NK-92 (cell line): ENCODE data around the gene INIP.
"Not testable (repeated sequence)": the region's sequence is repeated elsewhere in the genome, so short reads cannot be mapped to it uniquely, and the experiment has no call there.

Source experiments
- DNase-seq: peaks from one replicate; lab custom pipeline; 2025; ENCODE audit not compliant: unreplicated experiment; lab: John Stamatoyannopoulos, UW

INIP gene

DNA sequence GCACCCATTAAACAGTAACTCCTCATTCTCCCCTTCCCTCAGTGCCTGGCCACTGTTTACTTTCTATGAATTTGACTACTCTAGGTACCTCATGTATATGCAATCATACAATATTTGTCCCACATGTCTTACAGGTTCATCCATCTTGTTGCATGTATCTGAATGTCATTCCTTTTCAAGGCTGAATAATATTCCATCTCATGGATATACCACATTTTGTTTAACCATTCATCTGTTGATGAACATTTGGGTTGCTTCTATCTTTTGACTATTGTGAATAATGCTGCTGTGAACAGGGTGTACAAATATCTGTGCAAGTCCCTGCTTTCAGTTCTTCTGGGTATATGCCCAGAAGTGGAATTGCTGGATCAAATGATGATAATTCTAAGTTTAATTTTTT is 40.9 kb downstream of the INIP start:
- DNase-seq = no peak

DNA sequence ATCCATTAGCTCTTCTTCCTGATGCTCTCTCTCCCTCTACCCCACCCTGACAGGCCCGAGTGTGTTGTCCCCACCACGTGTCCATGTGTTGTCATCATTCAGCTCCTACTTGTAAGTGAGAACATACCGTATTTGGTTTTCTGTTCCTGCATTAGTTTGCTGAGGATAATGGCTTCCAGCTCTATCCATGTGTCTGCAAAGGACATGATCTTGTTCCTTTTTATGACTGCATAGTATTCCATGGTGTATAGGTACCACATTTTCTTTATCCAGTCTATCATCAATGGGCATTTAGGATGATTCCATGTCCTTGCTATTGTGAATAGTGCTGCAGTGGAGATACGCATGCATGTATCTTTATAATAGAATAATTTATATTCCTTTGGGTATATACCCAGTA is 44.7 kb downstream of the INIP start:
- not testable (repeated sequence) for DNase-seq

DNA sequence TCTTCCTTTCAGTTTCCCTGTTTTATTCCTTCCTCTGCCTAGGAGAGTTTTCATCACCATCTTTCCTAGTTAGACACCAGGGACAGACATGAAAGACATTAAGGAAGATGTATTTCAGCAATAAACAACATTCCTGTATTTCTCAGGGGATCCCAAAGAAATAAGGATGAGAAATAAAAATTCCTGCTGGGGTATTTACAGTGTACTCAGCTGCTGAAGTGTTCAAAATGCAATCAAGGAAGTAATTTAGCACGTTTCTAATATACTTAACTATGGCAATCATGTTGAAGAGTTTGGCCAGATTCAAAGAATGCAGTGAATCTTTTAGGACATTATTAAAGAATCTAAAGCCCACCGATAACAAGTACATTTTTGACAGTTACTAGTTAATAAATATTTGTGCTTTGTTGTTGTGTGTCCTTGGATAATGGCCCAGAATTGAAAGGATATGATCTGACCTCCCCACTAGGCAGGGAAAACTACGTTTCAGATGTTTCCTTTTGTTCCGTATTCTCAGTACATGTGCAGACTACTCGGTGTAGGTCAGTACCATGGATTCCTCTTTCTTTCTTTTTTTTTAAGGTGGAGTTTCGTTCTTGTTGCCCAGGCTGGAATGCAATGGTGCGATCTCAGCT is 46.8 kb downstream of the INIP start:
- DNase-seq = no peak

DNA sequence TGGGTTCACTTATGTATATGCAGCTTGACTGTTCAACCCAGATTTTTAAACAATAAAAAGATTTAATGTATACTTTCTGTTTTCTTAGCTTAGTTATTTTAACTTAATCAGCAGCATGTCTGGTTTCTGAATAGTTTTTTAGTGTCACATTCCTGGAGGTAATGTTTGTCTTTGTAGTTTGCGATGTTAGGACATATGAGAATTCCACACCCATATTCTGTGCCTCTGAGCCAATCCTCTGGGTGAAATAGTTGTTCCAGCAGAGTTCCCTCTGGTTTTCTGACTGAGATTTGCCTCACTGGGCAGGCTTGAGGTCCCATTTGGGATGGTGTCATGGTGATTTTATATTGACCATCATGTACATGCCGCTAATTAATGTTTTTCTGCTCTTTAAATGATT is 48.6 kb downstream of the INIP start:
- DNase-seq = no peak

DNA sequence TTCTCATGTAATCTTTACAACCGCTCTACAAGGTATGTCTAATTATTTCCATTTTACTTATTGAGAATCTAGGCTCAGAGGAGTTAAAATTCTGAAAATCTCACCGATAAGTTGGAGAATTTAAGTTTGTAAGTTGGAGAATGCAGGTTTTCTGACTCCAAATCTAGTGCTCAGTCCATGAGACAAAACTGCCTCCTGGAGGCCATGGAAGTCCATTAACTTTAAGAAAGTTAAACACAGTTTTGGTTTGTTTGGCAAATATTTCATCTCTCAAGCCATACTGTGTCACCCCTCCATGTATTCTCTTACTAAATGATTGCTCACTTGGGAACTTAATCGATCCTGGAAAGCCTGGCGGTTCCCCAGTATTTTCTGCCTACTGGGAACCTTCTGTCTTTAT is 52.6 kb downstream of the INIP start:
- no peak for DNase-seq

DNA sequence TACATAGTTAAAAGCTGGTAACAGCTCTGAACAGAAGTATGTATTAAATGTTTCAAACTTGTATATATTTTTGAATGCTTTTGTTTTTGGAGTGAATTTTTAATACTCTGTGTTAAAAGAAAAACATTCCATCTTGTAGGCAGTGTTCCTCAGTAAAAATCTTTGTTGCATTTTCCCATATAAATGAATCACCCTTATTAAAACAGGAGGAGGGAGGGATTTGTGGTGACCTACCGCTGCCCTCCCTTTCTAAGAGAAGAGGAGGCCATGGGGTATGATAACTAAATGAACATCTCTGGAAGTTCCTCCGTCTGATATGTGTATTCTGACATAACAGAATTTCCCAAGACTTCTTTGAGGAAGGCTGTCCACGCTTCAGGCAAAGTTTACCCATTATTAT is 53.4 kb downstream of the INIP start:
- no peak for DNase-seq

DNA sequence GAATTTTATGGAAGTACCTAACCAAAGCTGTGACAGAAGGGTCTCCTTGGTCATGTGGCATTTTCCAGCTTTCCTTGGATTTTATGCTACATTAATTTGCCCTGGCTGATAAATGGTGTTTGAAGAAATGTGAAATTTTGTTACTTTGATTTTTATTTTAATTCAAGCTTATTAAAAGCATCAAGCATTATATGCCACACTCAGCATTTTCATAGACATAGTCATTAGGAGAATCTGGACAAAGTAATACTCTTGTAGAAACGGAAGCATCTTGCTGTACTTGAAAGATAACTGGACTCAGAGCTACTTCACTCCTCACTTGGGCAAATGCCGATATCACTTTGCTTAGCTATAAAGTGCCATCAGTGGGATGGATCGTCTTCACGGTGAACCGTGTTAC is 54.2 kb downstream of the INIP start:
- no peak for DNase-seq

DNA sequence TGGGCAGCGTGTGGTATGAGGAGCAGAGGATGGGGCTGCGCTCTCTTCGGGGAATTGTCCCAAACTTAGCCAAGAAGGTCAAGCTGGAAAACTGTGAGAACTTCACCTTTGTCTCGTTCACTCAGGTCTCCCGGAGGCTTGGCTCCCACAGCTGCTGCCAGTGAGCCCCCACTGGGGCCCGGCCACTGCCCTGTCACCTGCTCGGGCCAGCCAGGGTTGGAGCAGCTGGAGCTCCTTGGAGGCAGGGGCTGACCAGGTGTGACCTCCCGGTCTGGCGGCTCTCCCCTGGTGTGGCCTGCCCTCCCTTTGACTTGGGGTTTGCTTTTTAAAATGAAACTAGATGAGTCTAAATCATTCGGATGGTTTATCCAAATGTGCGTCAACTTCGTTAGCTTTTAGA is 58.0 kb downstream of the INIP start:
- DNase-seq = no peak

DNA sequence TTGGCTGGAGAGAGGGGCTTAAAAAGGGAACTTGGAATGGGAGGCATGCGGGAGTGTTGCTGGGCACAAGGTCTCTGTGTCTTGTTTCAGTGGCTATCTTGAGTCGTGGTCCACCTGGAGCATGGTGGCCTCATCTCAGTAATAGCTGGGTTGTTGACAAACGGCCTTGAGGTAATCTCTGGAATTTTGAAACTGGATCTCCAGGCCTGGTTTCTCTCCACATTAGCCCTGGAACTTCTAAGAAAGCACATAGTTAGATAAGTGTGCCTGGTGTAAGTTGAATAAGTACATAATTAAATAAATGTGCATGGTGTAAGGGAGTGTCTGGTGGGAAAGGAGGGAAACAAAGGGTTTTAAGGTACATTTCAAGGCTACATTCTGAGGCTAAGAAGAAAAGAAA is 62.2 kb downstream of the INIP start:
- no peak for DNase-seq

DNA sequence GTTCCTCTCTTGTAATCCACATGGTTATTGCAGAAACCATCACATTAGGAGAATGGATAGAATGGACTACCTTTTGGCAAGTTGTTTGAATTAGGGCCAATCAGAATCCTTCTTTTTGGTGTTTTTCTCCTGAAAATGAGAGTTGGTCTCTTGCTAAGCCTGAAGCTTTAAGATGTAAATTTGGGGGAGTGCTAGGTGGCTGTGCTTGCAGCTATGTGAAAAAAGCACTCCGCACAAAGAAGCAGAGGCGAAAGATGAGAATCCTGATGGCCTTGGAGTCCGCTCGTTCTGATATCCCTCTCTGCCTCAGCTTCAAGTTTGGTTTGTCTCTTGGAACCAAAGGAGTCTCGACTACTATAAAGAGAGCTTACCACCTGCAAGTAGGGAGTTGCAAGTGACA is 63.6 kb downstream of the INIP start:
- DNase-seq = no peak

DNA sequence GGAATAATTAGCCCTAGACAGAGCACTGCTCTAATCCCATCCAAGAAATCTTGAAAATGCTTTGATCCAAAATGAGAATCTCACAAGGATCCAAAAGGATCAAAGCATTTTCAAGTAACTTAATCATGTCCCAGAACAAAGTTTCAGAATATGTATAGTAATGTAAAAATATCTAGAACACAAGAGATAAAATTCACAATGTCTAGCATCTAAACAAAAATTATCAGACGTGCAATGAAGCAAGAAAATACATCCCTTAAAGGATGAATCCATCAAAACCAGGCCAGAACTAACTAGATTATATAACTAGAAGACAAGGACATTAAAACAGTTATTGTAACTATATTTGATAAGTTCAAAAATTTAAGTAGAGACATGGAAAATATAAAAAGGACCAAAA is 69.3 kb downstream of the INIP start:
- no peak for DNase-seq

DNA sequence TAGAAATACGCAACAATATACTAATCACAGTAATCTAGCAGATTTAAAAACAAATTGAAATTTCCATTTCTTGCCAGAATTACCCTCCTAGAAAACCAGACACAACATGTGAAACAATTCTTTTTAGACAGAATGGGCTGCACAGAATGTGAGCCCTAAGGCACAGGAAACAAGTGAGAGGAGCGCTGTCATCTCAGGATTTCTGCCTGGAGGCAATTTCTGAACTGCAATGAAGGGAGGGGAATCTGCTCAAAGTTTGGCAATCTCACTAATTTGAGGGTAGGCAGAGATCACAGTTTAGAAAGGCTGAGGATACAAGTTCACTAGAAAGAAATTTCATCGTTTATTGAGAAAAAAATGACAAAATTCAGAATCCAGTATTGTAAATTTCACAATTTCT is 70.3 kb downstream of the INIP start:
- no peak for DNase-seq

DNA sequence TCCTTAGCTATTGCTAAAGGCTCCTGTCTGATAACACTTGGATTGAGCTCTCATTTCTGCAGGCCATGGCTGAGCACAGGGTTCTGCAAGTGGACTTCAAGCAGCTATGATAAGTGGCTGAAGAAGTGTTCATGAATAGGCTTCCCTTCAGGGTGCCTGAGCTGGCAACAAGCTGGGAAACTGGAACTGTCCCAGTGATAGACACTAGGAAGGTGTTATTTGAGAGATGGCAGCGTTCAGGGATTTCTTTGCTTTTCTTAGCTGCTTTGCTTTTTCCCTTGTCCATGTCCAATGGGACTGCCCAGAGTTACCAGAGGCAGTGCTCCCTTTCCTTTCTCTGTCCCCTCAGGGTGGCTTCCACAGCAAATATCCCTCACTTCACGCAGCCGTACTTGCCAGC is 75.8 kb downstream of the INIP start:
- DNase-seq = no peak

DNA sequence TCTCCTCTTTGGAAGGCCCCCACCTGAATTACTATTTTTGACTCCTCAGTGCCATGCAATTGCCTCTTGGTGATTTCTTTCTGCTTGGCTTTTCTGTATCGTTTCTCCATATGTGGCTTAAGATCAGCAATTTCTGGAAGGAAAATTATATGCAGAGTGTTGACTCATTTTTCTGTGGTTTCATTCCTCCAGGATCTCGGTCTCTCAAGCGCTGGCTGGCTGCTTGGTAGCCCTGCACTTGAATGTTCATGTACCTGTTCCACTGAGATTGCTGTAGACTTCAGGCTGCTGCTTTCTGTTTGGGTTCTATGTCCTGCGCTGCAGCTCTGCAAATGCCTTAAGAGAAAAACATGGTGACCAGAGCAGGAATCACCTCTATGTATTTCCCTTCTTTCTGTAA is 77.6 kb downstream of the INIP start:
- no peak for DNase-seq
